GM23338 (cell line): ENCODE results near the gene TM7SF2.

Source experiments
- ETS1 ChIP-seq: IDR thresholded peaks from 2 replicates; pipeline ENCODE4 v1.6.1; 2016; ENCODE audit warnings: antibody characterized with exemption
- EZH2 ChIP-seq: fragments of 200-600 bp; sonication (generic); IDR thresholded peaks from one replicate; pipeline ENCODE4 v1.8.0; 2017; ENCODE audit warnings: antibody characterized with exemption, mild to moderate bottlenecking, low read depth; ENCODE audit not compliant: unreplicated experiment
- EZH2phosphoT487 ChIP-seq: fragments of 200-600 bp; sonication (generic); IDR thresholded peaks from one replicate; pipeline ENCODE4 v1.8.1; 2018; ENCODE audit warnings: antibody characterized with exemption; ENCODE audit not compliant: unreplicated experiment
- JUNB ChIP-seq: IDR thresholded peaks from one replicate; pipeline ENCODE4 v1.6.1; 2016; ENCODE audit warnings: antibody characterized with exemption; ENCODE audit not compliant: unreplicated experiment
- POLR2AphosphoS5 ChIP-seq: IDR thresholded peaks from 2 replicates; pipeline ENCODE4 v1.6.1; 2016; ENCODE audit warnings: antibody characterized with exemption, low read depth
- TF ChIP-seq, protein P1 (sequence below), 2 experiments: fragments of 200-600 bp in 1 of 2; sonication (generic) in 1 of 2; conservative IDR thresholded peaks; 2 replicates each; pipeline versions ENCODE4 v1.5.1 to v1.6.1; 2016 to 2017; ENCODE audit warnings: antibody characterized with exemption in 2 of 2, low read depth in 2 of 2, mild to moderate bottlenecking in 2 of 2, moderate library complexity in 1 of 2
- TF ChIP-seq, protein P2 (sequence below): IDR thresholded peaks from one replicate; pipeline ENCODE4 v1.6.1; 2018; ENCODE audit warnings: antibody characterized with exemption; ENCODE audit not compliant: unreplicated experiment

DNA sequence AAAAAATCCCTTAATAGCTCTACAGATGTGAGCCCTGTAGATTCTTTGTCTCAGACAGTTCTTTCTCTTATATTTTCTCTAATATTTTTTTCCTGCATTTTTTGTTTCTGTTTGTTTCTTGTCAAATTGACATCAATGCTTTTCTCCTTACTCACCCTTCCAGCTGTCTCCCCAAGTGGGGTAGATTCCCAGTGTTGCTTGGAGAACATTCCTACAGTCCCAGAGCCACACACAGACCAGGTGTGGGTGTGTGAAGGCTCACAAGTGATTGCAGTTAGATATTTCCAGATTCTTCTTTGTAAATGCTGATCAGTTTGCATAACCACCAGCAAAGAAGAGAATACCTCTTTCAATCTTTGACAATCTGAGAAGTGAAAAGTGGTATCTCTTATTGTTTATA lies 8.2 kb upstream of the TM7SF2 start:
- TF ChIP-seq, protein P1, sequence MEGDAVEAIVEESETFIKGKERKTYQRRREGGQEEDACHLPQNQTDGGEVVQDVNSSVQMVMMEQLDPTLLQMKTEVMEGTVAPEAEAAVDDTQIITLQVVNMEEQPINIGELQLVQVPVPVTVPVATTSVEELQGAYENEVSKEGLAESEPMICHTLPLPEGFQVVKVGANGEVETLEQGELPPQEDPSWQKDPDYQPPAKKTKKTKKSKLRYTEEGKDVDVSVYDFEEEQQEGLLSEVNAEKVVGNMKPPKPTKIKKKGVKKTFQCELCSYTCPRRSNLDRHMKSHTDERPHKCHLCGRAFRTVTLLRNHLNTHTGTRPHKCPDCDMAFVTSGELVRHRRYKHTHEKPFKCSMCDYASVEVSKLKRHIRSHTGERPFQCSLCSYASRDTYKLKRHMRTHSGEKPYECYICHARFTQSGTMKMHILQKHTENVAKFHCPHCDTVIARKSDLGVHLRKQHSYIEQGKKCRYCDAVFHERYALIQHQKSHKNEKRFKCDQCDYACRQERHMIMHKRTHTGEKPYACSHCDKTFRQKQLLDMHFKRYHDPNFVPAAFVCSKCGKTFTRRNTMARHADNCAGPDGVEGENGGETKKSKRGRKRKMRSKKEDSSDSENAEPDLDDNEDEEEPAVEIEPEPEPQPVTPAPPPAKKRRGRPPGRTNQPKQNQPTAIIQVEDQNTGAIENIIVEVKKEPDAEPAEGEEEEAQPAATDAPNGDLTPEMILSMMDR (conservative IDR thresholded peaks at IDR 0.05; ENCODE audit: low read depth in 2 of 2), result no peak
- no peak for TF ChIP-seq POLR2AphosphoS5
- TF ChIP-seq, protein P2, sequence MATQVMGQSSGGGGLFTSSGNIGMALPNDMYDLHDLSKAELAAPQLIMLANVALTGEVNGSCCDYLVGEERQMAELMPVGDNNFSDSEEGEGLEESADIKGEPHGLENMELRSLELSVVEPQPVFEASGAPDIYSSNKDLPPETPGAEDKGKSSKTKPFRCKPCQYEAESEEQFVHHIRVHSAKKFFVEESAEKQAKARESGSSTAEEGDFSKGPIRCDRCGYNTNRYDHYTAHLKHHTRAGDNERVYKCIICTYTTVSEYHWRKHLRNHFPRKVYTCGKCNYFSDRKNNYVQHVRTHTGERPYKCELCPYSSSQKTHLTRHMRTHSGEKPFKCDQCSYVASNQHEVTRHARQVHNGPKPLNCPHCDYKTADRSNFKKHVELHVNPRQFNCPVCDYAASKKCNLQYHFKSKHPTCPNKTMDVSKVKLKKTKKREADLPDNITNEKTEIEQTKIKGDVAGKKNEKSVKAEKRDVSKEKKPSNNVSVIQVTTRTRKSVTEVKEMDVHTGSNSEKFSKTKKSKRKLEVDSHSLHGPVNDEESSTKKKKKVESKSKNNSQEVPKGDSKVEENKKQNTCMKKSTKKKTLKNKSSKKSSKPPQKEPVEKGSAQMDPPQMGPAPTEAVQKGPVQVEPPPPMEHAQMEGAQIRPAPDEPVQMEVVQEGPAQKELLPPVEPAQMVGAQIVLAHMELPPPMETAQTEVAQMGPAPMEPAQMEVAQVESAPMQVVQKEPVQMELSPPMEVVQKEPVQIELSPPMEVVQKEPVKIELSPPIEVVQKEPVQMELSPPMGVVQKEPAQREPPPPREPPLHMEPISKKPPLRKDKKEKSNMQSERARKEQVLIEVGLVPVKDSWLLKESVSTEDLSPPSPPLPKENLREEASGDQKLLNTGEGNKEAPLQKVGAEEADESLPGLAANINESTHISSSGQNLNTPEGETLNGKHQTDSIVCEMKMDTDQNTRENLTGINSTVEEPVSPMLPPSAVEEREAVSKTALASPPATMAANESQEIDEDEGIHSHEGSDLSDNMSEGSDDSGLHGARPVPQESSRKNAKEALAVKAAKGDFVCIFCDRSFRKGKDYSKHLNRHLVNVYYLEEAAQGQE, result no peak
- no peak for TF ChIP-seq JUNB
- TF ChIP-seq EZH2phosphoT487, result no peak
- no peak for TF ChIP-seq EZH2
- TF ChIP-seq ETS1, result no peak
